PC-9 (cell line): ENCODE data around the gene EHBP1. TPM values are rescaled to one million over a fixed set of nuclear protein-coding genes. Genes with fewer than 3 reads are reported as not detected.

Experiments used
- BruUV-seq: library from RNA; stranded (reverse); fragments of 400-500 nt; replicated peaks from 2 replicates; lab custom pipeline; 2021; lab: Mats Ljungman, UMichigan
- CTCF ChIA-PET: fragments of 300-600 bp; sonication (Branson Sonifier 250); formaldehyde crosslinking; loops from one replicate; lab custom pipeline; 2022; ENCODE audit warnings: antibody characterized with exemption; lab: Charles Lee
- POLR2A ChIA-PET: fragments of 300-600 bp; sonication (Branson Sonifier 250); formaldehyde crosslinking; loops from one replicate; lab custom pipeline; 2022; ENCODE audit warnings: antibody characterized with exemption; ENCODE audit not compliant: unreplicated experiment; lab: Charles Lee
- DNase-seq, 2 experiments: peaks; one replicate each; pipeline versions ENCODE4 v3.0.0 to v3.0.0-alpha.2; 2015 to 2022; ENCODE audit warnings: mixed read lengths in 1 of 2
- H2AFZ ChIP-seq: fragments of 200-600 bp; sonication (generic); 2 replicates; pipeline ENCODE4 v1.8.1; 2017; ENCODE audit warnings: antibody characterized with exemption
- H3F3A ChIP-seq: fragments of 200-600 bp; sonication (generic); 2 replicates; pipeline ENCODE4 v1.8.1; 2017; ENCODE audit warnings: antibody characterized with exemption, mild to moderate bottlenecking, low read depth; ENCODE audit not compliant: insufficient read depth
- H3K27ac ChIP-seq: fragments of 200-600 bp; sonication (generic); 2 replicates; pipeline ENCODE4 v1.6.1; 2016; ENCODE audit warnings: mixed run types
- H3K27me3 ChIP-seq: fragments of 200-600 bp; sonication (generic); 2 replicates; pipeline ENCODE4 v1.6.1; 2016; ENCODE audit warnings: low read depth, mixed run types; ENCODE audit not compliant: insufficient read depth
- H3K36me3 ChIP-seq: fragments of 200-600 bp; sonication (generic); 2 replicates; pipeline ENCODE4 v1.6.1; 2016; ENCODE audit warnings: low read depth, mixed run types
- H3K4me1 ChIP-seq: fragments of 200-600 bp; sonication (generic); replicated peaks from 2 replicates; pipeline ENCODE4 v1.6.1; 2016; ENCODE audit warnings: mixed run types; ENCODE audit not compliant: insufficient read depth
- H3K4me2 ChIP-seq: fragments of 200-600 bp; sonication (generic); 2 replicates; pipeline ENCODE4 v1.6.1; 2017; ENCODE audit warnings: mixed run types
- H3K4me3 ChIP-seq: fragments of 200-600 bp; sonication (generic); 2 replicates; pipeline ENCODE4 v1.6.1; 2016; ENCODE audit warnings: mixed run types
- H3K79me2 ChIP-seq: fragments of 200-600 bp; sonication (generic); 2 replicates; pipeline ENCODE4 v1.6.1; 2017; ENCODE audit warnings: low read depth, mixed run types
- H3K9me2 ChIP-seq: fragments of 200-600 bp; sonication (generic); 2 replicates; pipeline ENCODE4 v1.8.1; 2017; ENCODE audit warnings: mild to moderate bottlenecking; ENCODE audit not compliant: insufficient read depth
- H3K9me3 ChIP-seq: fragments of 200-600 bp; sonication (generic); 2 replicates; pipeline ENCODE4 v1.8.1; 2016; ENCODE audit warnings: low read depth; ENCODE audit not compliant: insufficient read depth
- H4K20me1 ChIP-seq: fragments of 200-600 bp; sonication (generic); 2 replicates; pipeline ENCODE4 v1.8.1; 2017; ENCODE audit not compliant: insufficient read depth
- CTCF ChIP-seq: fragments of 200-600 bp; sonication (generic); conservative IDR thresholded peaks from 2 replicates; pipeline ENCODE4 v1.6.1; 2017; ENCODE audit warnings: mixed run types, antibody characterized with exemption, mild to moderate bottlenecking, moderate library complexity
- EZH2 ChIP-seq: fragments of 200-600 bp; sonication (generic); IDR thresholded peaks from 2 replicates; pipeline ENCODE4 v1.8.0; 2017; ENCODE audit warnings: antibody characterized with exemption, low read depth
- intact Hi-C: fragments of 100-400 bp; cut with micrococcal nuclease; formaldehyde crosslinking; loops from one replicate; pipeline ENCODE4 v1.10.0; 2022; ENCODE audit not compliant: unreplicated experiment
- total RNA-seq: library from RNA; stranded (reverse); gene quantifications from 2 replicates; pipeline ENCODE4 v1.2.3, GENCODE V29; 2021

EHBP1 gene
- total RNA-seq, 1 experiment from 2014 or later, result 100 TPM

DNA sequence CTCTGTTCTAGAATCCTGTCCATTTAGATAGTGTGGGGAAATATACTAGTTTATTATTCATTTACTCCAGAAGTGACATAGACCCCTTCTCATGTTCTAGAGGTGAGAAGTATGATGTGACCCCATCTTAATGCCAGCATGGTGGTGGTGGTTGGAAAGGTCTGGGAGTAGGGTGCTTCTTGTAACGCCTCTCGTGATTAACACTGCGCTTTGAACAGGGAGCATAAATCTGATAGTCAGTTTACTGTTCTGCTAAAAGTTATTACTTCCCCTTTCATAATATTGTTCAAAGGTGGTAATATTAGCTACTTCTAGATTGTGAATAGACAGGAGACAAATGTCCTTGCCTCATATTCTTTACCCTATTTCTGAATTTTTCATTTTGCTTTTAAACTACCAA is 35.6 kb downstream of the EHBP1 start:
- POLR2A ChIA-PET, result no interaction called here
- Histone ChIP-seq H3K27me3 (no peaks in the 10 kb centered on the region), H3K9me2 (no peaks in the 10 kb centered on the region), H3K4me3 (no peak overlapping the region), H3K79me2 (peaks cover 94% of the 10 kb centered on the region), H3F3A (peaks cover 10% of the 10 kb centered on the region; the same call in 1 of the 2 replicates), H3K36me3 (no peaks in the 10 kb centered on the region; the same call in 1 of the 2 replicates), H3K4me2 (no peak overlapping the region), H3K4me1 (no peaks in the 10 kb centered on the region), H3K9me3 (no peaks in the 10 kb centered on the region), H3K27ac (no peak overlapping the region), H4K20me1 (no peaks in the 10 kb centered on the region; the same call in 1 of the 2 replicates), H2AFZ (no peak overlapping the region)
- CTCF ChIA-PET, result no interaction called here
- intact Hi-C loops, result no loop called here
- no peak for TF ChIP-seq CTCF
- no peak for TF ChIP-seq EZH2
- no TSS peak for BruUV-seq
- DNase-seq, result no peak

- Histone ChIP-seq H3K4me1 (no peaks in the 10 kb centered on the region), H3K4me2 (no peak overlapping the region), H3K36me3 (no peaks in the 10 kb centered on the region; the same call in 1 of the 2 replicates), H3K4me3 (no peak overlapping the region), H3K9me2 (no peaks in the 10 kb centered on the region), H3K27me3 (no peaks in the 10 kb centered on the region), H2AFZ (no peak overlapping the region), H3K79me2 (peaks cover 90% of the 10 kb centered on the region), H3K9me3 (no peaks in the 10 kb centered on the region), H4K20me1 (no peaks in the 10 kb centered on the region; the same call in 1 of the 2 replicates), H3K27ac (no peak overlapping the region), H3F3A (peaks cover 10% of the 10 kb centered on the region; the same call in 1 of the 2 replicates)
- intact Hi-C loops, result no loop called here
- BruUV-seq, result no TSS peak
- CTCF ChIA-PET, result no interaction called here
- POLR2A ChIA-PET, result no interaction called here
- TF ChIP-seq EZH2 (no peak), CTCF (no peak)
- DNase-seq, result no peak
Measured at GRCh38 chr2:62741954-62742722, 36.6 kb downstream of the EHBP1 start.

GRCh38 chr2:62743506-62743905 is 38.0 kb downstream of the EHBP1 start:
- Histone ChIP-seq H3K27ac (no peak overlapping the region), H3K27me3 (no peaks in the 10 kb centered on the region), H3K36me3 (no peaks in the 10 kb centered on the region; the same call in 1 of the 2 replicates), H3K9me2 (no peaks in the 10 kb centered on the region), H3K4me2 (no peak overlapping the region), H2AFZ (no peak overlapping the region), H3K79me2 (peaks cover 87% of the 10 kb centered on the region), H4K20me1 (no peaks in the 10 kb centered on the region; the same call in 1 of the 2 replicates), H3K4me1 (no peaks in the 10 kb centered on the region), H3K4me3 (no peak overlapping the region), H3F3A (peaks cover 7% of the 10 kb centered on the region; the same call in 1 of the 2 replicates), H3K9me3 (no peaks in the 10 kb centered on the region)
- DNase-seq, result no peak
- BruUV-seq, result no TSS peak
- CTCF ChIA-PET, result no interaction called here
- TF ChIP-seq EZH2 (no peak), CTCF (no peak)
- POLR2A ChIA-PET, result no interaction called here
- intact Hi-C loops, result no loop called here
